GM18868 (cell line): Measurements from ENCODE around the gene TJP3.
A peak's percentile ranks its signal among the peaks of the same experiment; 100 is the strongest.

Experiments
- ATAC-seq: cut with Tn5 transposase; IDR thresholded peaks from one replicate; pipeline ENCODE4 v1.9.1; 2021; ENCODE audit warnings: mild to moderate bottlenecking, moderate library complexity; ENCODE audit not compliant: unreplicated experiment

TJP3 gene

DNA sequence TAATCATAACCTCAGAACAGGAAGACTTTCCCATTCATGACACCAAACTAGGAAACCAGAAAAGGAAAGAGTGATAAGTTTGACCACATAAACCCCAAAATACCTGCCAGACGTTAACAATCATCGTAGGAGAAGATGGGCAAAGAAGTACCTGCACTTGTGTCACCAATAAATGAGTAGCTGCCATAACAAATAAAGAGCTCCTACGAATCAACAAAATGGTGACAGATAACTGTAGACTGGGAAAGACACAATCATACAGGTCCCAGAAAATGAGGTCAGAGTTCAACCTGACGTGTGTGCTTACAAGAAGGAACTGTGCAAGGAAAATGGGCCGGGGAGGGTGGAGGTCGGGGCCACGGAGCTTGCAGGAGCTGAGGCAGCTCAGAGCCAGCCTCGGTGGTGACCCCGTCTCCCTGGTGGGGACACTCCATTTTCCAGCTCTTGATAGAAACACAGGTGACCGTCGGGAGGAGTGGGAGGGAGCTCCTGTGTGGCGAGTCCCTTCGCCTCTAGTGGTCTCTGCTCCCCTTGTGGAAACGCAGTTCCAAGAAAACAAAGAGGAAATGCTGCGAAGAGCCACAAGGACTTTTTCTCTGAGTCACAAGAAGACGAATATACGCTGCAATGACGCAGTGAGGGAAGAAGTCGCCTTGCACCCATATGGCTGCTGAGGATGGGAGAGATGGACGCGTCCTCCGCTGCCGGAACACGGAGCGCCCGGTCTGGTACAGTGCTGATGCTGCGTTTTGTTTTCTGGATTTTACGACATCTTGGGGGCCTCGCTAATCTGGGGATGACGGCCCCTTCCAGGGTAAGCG is 17.4 kb upstream of the TJP3 start:
- no peak for ATAC-seq

DNA sequence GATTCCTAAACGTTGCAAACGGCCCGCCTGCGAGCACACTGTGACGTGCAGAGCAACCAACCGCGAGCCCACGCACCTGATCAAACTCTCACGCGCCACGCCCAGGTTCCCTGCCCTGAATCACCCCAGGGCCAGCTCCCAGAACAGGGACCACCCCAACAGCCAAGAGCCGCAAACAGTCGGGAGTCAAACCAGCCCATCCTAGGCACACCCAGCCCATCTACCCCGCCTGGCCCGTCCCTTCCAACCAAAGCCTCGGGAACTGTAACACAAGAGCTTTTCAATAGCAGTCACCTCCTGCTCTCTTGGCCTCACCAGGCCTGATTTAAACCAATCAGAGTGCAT is 16.8 kb upstream of the TJP3 start:
- ATAC-seq = no peak

DNA sequence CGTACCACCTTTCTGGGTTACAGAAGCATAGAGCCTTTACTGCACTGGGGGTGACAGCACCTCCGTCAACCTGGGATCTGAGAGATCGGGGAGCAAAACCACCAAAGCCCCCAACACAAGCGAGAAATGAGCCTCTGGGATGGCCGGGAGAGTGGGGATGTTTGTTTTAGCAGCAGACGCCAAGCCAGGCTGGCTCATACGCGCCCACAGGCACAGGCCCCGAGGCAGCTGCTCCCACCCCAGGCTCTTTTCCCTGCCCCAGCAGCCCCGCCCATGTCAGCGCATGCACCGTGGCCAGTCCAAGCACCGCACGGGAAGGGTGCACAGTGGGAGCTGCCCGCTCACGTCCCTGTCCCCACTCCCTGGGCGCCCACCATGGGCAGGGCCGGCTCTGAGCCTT is 16.5 kb upstream of the TJP3 start:
- no peak for ATAC-seq

DNA sequence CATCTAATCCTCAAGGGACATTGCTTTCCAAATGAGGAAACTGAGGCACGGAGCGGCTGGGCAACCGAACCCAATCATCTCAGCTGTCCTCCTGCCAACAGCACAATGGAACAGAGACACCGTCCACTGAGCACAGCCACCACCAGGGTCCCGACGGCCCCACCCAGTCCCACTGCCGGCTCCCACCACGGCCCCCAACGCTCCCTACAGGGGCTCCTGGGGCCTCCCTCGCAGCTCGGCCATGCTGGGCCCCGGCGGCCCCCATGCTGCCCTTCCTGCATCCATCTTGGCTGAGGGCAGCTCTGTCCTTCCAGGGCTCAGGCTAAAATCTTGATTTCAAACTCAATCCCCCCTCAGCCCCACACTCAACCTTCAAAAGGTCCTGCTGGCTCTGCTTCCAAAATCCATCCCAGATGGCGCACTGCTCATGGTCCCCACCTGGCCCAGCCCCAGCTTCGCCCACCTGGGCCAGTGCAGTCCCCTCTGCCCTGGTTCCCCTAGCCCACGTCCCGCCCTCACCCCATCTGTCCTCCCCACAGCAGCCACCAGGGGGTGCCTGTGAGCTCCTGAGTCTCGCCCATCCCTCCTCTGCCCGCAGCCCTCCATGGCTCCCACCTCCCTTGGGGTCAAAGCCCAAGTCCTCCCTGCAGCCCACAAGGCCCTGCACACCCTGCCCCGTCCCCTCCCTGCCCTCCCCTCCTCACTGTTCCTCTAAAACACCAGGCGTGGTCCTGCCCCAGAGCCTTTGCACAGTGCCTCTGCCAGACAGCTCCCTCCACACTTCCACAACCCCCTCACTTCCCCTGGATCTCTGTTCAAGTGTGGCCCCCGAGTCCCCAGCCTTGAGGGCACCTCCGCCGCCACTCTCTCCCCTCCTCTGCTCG is 15.8 kb upstream of the TJP3 start:
- ATAC-seq = no peak

DNA sequence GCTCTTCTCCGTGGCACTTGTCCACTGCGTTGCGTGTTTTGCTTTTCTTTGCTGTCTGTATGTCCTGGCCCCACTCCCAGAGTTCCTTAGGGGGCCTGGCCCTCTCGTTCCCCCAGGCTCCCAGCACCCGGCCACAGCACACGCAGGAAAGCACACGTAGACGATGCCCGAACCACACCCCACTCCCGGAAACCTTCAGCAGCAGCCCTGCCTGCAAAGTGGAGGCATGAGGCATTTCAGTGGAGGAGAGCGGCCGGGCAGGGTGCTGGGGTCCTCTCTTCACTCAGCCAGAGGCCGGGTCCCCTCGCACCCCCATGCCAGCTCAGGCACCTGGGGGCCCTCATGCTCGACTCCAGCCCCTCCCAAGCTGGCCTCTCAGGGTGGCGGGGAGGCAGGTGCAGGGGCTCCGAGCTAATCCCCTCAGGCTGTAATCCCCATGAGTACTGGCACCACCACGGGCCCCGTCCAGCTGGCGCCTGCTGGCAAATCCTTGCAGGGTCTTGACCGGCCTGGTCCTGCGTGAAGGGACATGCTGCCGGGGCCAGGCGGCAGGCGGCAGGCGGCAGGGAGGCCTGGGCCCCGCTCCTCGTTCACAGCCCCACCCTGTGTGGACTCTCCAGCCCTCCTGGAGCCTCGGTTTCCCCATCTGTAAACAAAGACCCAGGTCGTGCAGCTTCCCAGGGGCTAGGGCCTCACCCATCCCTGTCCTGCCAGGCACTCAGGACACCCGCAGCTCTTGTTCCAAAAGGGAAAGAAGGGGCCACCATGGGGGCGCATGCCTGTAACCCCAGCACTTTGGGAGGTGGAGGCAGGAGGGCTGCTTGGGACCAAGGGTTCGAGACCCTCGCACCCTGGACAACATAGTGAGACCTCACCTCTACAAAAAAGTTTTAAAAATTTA is 14.9 kb upstream of the TJP3 start:
- ATAC-seq = no peak

DNA sequence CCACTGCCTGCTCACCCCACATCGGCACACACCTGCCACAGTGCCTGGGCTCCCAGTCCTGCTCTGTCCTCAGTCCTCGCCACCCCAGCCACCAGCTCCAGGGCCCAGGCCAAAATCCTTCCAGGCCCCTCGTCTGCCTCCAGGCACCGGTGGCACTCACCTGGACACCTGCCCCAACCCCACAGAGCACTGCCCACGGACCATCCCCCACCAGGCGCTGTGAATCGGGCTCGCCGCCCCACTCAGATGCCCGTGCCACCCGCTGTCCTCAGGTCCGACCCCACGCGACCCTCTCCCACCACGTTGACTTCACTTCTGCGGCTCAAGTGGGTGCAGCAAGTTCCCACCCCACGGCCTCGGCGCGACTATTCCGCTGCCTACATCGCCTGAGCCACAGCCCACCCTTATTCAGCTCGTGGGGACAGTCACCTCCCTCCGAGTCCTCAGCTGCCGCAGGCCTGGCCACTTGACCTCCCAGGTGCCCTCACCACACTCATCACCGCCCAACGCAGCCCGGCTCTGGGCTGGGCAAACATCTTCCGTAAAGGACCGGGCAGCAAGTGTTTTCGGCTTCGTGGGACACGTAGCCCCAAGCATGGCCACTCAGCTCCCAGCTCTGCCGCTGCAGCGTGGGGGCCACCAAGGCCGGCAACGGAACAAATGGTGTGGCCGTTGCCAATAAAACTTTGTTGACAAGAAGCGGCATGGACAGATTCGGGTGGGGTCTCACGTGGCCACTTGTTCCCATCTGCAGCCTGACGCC is 13.6 kb upstream of the TJP3 start:
- no peak for ATAC-seq

DNA sequence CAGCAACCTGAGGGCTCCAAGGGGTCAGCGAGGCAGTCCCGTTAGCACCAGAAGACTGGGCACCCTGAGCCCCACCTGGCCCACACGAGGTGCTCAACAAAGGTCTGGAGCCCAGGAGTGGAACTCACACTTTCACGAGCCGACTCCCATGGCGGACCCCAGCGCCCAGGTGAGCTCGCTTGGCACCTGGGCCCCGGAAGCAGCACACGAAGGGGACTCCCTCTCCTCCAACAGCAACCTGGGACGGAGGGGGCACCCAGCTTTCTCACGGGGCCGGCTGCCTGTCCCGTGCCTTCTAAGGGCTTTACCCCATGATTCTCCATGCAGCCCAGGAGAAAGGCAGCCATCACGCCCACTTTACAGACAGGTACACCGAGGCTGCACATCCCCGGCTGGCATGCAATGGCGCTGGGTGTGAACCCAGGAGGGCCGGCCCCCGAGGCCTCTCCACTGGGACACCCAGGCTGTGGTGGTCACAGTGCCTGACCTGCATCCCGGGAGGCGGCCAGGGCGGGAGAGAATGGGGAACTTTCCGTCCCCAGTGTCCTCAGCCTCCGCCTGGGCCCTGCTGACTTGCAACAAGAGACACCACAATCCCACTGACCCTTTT is 13.0 kb upstream of the TJP3 start:
- no peak for ATAC-seq

DNA sequence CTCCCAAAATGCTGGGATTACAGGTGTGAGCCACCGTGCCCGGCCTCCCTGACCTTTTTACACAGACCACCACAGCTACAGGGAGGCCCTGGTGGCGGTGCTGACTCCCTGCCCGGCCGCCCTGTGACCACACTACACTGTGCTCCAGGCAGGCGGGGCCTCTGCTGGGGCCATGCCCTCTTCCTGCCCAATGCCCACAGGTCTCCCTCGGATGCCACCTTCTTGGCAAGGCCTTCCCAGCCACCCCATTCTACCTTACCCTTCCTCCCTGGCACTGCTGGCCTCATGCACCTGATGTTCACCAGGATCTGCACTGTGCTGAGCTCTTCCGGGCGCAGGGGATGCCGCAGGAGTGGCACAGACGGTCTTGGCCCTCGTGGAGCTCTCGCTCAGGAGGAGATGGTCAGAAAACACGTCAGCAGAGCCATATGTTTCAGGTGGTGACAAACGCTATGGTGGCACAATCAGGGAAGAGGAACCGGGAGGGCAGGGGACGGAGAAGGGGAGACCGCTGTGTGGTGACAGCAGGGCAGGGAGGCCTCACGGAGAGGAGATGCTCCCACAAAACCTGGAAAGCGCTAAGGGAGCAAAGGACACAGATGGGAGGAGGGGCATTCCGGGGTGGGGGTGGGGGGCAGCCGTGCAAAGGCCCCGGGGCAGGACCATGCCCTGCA is 12.1 kb upstream of the TJP3 start:
- no peak for ATAC-seq

DNA sequence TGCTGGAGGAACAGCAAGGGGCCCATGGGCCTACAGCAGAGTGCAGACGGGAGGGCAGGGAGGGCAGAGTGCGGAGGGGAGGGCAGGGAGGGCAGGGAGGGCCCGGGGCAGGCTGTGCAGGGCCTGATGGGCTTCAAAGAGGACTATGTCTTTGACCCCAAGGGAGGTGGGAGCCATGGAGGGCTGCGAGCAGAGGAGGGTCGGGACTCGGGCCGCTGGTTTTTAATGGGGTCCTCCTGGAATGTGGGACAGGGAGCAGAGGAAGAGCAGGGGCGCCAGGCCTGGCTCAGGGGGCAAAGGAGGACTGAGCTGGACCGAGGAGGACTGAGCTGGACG is 11.6 kb upstream of the TJP3 start:
- no peak for ATAC-seq

DNA sequence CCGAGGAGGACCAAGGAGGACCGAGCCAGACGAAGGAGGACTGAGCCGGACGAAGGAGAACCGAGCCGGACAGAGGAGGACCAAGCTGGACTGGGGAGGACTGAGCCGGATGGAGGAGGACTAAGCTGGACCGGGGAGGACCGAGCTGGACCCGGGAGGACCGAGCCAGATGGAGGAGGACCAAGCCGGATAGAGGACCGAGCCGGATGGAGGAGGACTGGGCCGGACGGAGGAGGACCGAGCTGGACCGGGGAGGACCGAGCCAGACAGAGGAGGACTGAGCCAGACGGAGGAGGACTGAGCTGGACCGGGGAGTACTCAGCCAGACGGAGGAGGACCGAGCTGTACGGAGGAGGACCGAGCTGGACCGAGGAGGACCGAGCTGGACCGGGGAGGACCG is 11.1 kb upstream of the TJP3 start:
- ATAC-seq = no peak

DNA sequence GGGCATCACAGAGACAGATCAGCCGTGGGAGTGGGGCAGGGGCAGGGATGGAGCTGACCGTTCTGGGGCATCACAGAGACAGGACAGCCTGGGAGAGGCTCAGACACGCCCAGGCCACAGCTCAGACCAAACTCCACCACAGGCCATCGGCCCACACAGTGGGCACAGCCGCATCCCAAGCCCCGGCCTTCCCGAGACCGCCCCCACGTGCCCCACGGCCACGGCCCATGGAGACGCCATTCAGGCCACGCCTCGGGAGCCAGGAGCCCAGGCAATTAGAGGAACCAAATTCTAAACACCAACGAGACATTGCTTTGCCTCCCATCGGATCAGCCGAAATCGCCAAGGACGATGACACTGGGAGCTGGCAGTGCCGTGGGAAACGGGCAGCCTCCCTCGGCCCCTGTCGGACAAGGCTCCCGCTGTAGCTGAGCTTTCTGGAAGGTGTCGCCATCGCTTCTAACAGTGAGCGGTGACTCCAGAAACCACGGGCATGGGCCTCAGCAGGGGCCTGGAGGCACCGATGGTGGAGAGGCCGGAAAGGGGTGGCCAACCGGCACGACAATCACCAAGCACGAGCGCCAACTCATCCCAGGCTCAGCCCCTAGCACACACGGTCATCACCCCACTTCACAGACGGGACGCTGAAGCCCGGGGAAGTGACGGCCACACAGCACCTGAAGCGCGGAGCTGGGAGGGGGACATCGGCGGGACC is 10.4 kb upstream of the TJP3 start:
- no peak for ATAC-seq

DNA sequence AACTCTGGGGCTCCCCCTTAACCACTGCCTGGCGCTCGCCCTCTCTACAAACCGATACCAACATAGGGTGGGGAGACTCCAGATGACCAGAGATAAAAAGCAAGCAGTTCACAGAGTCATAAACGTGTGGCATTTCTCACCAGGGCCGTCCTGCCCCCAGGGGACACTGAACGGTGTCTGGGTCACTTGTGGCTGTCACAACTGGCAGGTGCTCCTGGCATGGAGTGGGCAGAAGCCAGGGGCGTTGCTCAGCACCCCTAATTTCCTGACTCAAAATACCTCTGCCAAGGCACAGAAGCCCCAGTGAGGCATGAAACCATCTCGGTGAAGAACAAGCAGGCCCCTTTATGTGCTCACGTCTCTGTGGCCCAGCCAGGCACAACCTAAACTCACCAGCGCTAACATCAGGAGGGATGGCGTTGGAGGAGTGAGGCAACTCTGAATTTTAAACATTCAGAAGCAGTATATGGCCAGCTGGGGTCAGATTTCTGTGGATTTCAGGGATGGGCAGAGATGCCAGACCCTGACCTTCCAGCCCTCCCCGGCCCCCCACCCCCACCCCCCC is 9.7 kb upstream of the TJP3 start:
- no peak for ATAC-seq

DNA sequence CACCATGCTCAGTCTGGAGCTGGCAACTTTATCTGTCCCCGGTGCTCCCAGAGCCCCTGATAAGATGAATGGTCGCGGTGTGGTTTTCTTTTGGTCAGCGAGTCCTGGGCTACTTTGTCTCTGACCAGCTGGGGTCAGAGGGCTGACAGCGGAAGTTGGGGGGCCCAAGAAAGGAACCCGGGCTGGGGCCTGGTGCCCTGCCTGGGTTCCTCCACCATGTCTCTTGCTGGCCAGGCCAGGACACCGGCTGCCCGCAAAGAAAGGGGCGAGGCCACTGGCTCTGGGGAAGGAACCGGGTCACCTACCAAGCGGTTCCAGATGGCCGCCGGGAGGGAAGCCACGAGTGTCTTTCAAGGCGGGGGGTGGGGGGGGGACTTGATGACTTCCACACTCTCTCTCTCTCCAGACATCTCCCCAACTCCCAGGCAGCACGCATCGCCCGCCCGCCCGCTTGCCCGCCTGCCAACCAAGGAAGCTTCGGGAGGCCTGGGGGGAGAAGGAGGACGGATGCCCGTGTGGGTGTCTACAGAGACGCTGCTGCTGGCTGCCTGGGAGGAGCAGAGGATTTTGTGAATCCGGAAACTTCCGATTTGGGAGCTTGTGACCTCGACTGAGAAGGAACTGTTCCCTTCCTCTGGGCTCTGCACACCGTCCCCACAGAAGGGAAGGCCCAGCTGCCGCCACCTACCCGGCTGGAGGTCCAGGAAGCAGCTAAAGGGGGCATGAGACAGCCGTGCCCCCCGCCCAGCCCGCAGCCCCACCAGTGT is 9.0 kb upstream of the TJP3 start:
- ATAC-seq = no peak

DNA sequence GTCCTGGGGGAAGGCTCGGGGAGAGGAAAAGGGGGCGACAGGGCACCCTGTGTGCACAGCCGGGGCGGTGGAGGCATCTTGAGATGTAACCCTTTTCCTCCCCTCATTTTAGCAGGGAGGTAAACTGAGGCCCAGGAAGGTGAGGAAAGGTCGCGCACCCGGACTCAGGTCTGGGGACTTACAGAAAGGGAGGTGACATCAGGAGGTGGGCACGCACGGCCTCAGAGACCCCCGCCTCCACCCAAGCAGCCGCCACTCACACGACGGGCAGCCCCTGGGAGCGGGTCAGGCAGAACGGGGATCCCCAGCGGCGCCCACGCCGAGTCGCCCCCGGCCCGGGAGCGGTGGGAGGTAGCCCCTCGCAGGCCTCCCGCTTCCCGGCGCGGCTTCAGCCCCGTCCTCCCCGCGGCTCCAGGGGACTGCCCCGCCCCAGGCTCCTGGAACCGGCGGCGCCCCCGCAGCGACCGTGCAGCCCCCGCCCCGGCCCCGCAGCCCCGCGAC is 8.4 kb upstream of the TJP3 start:
- ATAC-seq = peak; percentile 14

DNA sequence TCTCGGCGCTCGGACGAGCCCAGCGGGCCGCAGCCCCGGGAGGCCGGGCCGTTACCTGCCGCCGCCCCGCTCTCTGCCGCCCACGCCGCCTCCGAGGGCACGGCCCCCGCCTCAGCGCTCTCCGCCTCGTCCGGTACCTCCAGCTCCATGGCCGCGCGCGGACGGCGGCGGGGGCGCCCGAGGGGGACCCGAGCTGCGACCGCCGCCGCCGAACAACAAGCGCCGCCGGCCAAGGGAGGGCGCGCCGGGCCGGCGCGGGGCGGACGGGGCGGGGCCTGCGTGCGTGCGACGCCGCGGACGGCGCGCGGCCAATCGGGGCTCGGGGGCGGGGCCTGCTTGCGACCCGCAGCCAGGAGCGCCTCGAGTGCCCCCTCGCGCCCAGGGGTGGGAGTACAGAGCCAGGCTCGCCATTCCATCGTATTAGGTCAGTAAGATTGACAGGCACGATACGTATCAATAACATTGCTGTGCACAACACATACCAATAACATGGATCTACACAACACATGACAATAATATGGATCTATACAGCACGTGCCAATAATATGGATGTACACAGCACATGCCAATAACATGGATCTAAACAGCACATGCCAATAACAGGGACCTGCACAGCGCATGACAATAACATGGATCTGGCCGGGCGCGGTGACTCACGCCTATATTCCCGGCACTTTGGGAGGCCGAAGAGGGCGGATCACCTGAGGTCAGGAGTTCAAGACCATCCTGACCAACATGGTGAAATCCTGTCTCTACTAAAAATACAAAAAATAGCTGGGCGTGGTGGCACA is 7.7 kb upstream of the TJP3 start, which contains the start of gene PIP5K1C:
TSS of gene PIP5K1C (minus strand) at position 227 of the 791 bp plus-strand sequence. CDS start at position 149, 78 bp downstream.
- ATAC-seq = peak; percentile 73

DNA sequence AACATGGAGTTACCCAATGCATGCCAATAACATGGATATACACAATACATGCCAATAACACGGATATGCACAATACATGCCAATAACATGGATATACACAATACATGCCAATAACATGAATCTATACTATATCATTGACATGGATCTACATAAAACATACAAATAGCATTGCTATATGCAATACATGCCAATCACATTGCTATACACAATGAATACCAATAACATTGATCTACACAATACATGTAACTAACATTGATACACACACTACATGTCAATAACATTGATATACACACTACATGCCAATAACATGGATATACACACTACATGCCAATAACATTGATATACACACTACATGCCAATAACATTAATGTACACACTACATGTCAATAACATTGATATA is 7.0 kb upstream of the TJP3 start:
- no peak for ATAC-seq

DNA sequence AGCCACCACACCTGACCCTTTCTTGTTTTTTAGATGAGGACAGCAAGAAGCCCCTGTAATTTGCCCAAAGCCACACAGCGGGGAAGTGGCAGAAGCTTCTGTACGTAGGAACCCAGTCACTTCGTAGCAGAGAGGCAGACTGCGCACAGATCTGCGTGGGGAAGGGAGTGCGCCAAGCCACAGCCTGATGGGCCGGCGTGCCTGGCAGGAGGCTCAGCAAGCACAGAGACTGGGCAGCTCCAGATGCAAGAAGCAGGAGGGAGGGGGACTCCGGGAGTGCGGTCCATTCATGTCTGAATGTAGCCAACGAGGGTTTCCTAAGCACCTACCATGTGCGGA is 347 bp upstream of the TJP3 start:
- ATAC-seq = no peak
